Measurements from ENCODE around the gene OGFOD2. TPM values are rescaled to one million over a fixed set of nuclear protein-coding genes. Genes with fewer than 3 reads are reported as not detected.
A peak's percentile ranks its signal among the peaks of the same experiment; 100 is the strongest.

The OGFOD2 gene
- total and polyA plus RNA-seq, 9 of the 15 experiments (the other 6 are each of a cell fraction or from before 2014, with no cell fraction given): 1.4 to 111 (median 18.5) TPM

- TF ChIP-seq ZNF407 (IDR thresholded peaks at IDR 0.05; ENCODE audit: low read depth) (no peak), FOXA3 (CRISPR knock-in tag; conservative IDR thresholded peaks at IDR 0.05 in 1 of 2, IDR thresholded peaks at IDR 0.05 in 1 of 2) (0 out of 4 replicates have a peak, but pooled peaks of 1 of the 2 experiments have one; percentile 16), PPARD (CRISPR knock-in tag; IDR thresholded peaks at IDR 0.05) (no peak), ZNF780A (CRISPR knock-in tag; IDR thresholded peaks at IDR 0.05) (no peak), XRCC4 (IDR thresholded peaks at IDR 0.05; ENCODE audit: extremely low read depth, insufficient read depth, insufficient read length) (no peak), SPI1 (IDR thresholded peaks at IDR 0.05; ENCODE audit: borderline replicate concordance, low read depth, low read length) (peak; percentile 21; the same call in 1 of the 2 replicates), ZNF197 (CRISPR knock-in tag; IDR thresholded peaks at IDR 0.05; ENCODE audit: low read depth) (no peak)
- TF ChIP-seq, protein P1, sequence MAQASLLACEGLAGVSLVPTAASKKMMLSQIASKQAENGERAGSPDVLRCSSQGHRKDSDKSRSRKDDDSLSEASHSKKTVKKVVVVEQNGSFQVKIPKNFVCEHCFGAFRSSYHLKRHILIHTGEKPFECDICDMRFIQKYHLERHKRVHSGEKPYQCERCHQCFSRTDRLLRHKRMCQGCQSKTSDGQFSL (CRISPR knock-in tag; IDR thresholded peaks at IDR 0.05): no peak
- TF ChIP-seq, protein P1 (tag; IDR thresholded peaks at IDR 0.05): no peak
- TF ChIP-seq, protein P2, sequence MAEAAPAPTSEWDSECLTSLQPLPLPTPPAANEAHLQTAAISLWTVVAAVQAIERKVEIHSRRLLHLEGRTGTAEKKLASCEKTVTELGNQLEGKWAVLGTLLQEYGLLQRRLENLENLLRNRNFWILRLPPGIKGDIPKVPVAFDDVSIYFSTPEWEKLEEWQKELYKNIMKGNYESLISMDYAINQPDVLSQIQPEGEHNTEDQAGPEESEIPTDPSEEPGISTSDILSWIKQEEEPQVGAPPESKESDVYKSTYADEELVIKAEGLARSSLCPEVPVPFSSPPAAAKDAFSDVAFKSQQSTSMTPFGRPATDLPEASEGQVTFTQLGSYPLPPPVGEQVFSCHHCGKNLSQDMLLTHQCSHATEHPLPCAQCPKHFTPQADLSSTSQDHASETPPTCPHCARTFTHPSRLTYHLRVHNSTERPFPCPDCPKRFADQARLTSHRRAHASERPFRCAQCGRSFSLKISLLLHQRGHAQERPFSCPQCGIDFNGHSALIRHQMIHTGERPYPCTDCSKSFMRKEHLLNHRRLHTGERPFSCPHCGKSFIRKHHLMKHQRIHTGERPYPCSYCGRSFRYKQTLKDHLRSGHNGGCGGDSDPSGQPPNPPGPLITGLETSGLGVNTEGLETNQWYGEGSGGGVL (CRISPR knock-in tag; IDR thresholded peaks at IDR 0.05): no peak
- TF ChIP-seq, protein P3, sequence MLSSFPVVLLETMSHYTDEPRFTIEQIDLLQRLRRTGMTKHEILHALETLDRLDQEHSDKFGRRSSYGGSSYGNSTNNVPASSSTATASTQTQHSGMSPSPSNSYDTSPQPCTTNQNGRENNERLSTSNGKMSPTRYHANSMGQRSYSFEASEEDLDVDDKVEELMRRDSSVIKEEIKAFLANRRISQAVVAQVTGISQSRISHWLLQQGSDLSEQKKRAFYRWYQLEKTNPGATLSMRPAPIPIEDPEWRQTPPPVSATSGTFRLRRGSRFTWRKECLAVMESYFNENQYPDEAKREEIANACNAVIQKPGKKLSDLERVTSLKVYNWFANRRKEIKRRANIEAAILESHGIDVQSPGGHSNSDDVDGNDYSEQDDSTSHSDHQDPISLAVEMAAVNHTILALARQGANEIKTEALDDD (IDR thresholded peaks at IDR 0.05): no peak
- TF ChIP-seq, protein P4, sequence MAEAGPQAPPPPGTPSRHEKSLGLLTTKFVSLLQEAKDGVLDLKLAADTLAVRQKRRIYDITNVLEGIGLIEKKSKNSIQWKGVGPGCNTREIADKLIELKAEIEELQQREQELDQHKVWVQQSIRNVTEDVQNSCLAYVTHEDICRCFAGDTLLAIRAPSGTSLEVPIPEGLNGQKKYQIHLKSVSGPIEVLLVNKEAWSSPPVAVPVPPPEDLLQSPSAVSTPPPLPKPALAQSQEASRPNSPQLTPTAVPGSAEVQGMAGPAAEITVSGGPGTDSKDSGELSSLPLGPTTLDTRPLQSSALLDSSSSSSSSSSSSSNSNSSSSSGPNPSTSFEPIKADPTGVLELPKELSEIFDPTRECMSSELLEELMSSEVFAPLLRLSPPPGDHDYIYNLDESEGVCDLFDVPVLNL (CRISPR knock-in tag; IDR thresholded peaks at IDR 0.05; ENCODE audit: low read depth): no peak
These were observed 5.4 kb downstream of the OGFOD2 start, which contains the start of gene ARL6IP4 (continued) for GRCh38 chr12:122980183-122981035.

All from K562 (cell line).